ENCODE measurements around the gene KRT10.

DNA sequence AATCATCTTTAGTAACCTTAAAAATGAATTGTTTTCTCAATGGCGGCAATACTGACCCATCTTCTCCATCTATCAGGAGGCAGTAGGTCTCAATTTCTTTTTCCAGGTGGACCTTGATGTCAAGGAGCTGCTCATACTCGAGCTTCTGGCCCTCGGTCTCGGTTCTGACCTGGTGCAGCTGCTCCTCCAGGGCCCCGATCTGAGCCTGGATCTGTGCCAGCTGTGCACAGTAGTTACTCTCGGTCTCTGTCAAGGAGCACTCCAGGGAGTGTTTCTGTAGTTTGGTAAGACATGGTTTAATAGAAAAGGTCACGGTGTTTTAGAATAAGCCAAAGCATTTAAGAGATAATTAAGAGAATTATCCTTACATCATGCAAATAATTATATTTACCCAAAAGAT, 45.0 kb downstream of the KRT10 start:
- TF ChIP-seq CTCF (IDR thresholded peaks at IDR 0.05) (no peak), POLR2AphosphoS5 (IDR thresholded peaks at IDR 0.05; ENCODE audit: insufficient read depth in 1 of 2, low read depth in 1 of 2) (no peak), POLR2A (IDR thresholded peaks at IDR 0.05) (no peak)
